OCI-LY3 (cell line): ENCODE measurements around the gene SFTA2.
A peak's percentile ranks its signal among the peaks of the same experiment; 100 is the strongest.
"Not testable (repeated sequence)": the region's sequence is repeated elsewhere in the genome, so short reads cannot be mapped to it uniquely, and the experiment has no call there.

ENCODE experiments used
- H2AFZ ChIP-seq: fragments of 200-600, 300-600 bp; shearing (Covaris generic); 2 replicates; pipeline ENCODE4 v1.6.0; 2014; ENCODE audit warnings: antibody characterized with exemption, low read depth, low read length
- H3K27ac ChIP-seq: fragments of 200-600, 300-600 bp; sonication (generic); 2 replicates; pipeline ENCODE4 v1.5.1; 2014; ENCODE audit warnings: mild to moderate bottlenecking, low read length, moderate library complexity, mixed read lengths
- H3K27me3 ChIP-seq: fragments of 200-600, 300-600 bp; sonication (generic); 2 replicates; pipeline ENCODE4 v1.6.1; 2014; ENCODE audit warnings: low read depth, low read length, mixed read lengths
- H3K36me3 ChIP-seq: fragments of 200-600, 300-600 bp; sonication (generic); replicated peaks from 2 replicates; pipeline ENCODE3; 2014; ENCODE audit warnings: low read depth, low read length, mixed read lengths
- H3K4me1 ChIP-seq: fragments of 300-600, 200-600 bp; sonication (generic); 2 replicates; pipeline ENCODE4 v1.6.1; 2014; ENCODE audit warnings: low read length, mixed read lengths
- H3K4me2 ChIP-seq: fragments of 200-600, 300-600 bp; sonication (generic); 2 replicates; pipeline ENCODE4 v1.6.1; 2014; ENCODE audit warnings: low read length, mixed read lengths
- H3K4me3 ChIP-seq: fragments of 300-600, 200-600 bp; sonication (generic); 2 replicates; pipeline ENCODE4 v1.5.1; 2014; ENCODE audit warnings: antibody characterized with exemption, mild to moderate bottlenecking, low read length, moderate library complexity
- H3K79me2 ChIP-seq: fragments of 300-600, 200-600 bp; shearing (Covaris generic); 2 replicates; pipeline ENCODE4 v1.6.1; 2014; ENCODE audit warnings: mild to moderate bottlenecking, low read length, mixed read lengths
- H3K9ac ChIP-seq: fragments of 300-600, 200-600 bp; shearing (Covaris generic); 2 replicates; pipeline ENCODE4 v1.6.0; 2014; ENCODE audit warnings: mild to moderate bottlenecking, low read length, moderate library complexity
- H3K9me3 ChIP-seq: fragments of 200-600, 300-600 bp; shearing (Covaris generic); 2 replicates; pipeline ENCODE4 v1.6.1; 2014; ENCODE audit warnings: low read length, mixed read lengths; ENCODE audit not compliant: insufficient read depth
- H4K20me1 ChIP-seq: fragments of 200-600, 300-600 bp; sonication (generic); 2 replicates; pipeline ENCODE4 v1.6.1; 2016; ENCODE audit warnings: low read length, mixed read lengths; ENCODE audit not compliant: insufficient read depth
- EZH2phosphoT487 ChIP-seq: fragments of 200-600 bp; shearing (Covaris generic); IDR thresholded peaks from 2 replicates; pipeline ENCODE4 v1.6.1; 2018; ENCODE audit warnings: antibody characterized with exemption, mixed run types, low read depth
- TF ChIP-seq, protein P1 (sequence below): fragments of 200-600, 300-600 bp; sonication (generic); IDR thresholded peaks from 2 replicates; pipeline ENCODE4 v1.5.1; 2014; ENCODE audit warnings: antibody characterized with exemption, low read length, low read depth

SFTA2 gene

DNA sequence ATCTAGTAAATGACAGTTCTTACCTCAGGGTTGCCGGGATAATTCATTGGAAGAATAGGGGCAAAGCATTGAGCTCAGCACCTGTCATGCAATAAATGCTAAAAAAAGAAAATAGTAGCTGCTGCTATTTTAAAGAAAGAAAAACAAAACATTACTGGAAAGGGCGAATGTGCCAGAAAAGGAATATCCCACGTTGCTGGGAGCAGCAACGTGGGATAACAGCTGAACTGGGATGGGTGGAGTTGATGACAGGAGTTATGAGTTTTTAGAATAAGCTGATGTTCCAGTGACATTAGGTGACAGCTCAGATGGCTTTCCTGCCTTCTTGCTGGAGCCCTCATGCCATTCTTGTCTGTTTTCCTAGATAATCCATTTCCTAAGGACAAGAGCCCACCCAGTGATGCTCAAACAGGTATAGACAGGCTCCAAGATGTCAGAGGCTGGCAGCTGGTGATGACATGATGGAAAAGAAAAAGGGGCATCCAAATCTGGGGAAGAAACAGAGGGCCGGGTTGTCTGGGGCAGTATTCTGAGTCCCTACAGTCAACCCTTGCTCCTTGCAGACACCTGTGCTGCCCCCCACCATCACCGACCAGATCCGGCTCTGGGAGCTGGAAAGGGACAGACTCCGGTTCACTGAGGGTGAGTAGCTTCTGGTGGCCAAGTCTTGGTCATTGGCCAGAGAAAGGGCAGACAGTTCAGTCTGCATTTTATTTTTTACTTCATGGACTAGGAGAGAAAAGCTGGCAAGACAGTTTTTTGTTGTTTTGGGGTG is 19.0 kb downstream of the SFTA2 start:
- H3K27me3 ChIP-seq: no peaks in the 10 kb centered on the region
- H3K79me2 ChIP-seq: peaks cover 16% of the 10 kb centered on the region
- H3K4me2 ChIP-seq: peak overlapping the region; percentile 100; the same call in 1 of the 2 replicates
- no peak overlapping the region for H3K9ac ChIP-seq
- peaks cover 18% of the 10 kb centered on the region for H3K4me1 ChIP-seq
- TF ChIP-seq, protein P1, sequence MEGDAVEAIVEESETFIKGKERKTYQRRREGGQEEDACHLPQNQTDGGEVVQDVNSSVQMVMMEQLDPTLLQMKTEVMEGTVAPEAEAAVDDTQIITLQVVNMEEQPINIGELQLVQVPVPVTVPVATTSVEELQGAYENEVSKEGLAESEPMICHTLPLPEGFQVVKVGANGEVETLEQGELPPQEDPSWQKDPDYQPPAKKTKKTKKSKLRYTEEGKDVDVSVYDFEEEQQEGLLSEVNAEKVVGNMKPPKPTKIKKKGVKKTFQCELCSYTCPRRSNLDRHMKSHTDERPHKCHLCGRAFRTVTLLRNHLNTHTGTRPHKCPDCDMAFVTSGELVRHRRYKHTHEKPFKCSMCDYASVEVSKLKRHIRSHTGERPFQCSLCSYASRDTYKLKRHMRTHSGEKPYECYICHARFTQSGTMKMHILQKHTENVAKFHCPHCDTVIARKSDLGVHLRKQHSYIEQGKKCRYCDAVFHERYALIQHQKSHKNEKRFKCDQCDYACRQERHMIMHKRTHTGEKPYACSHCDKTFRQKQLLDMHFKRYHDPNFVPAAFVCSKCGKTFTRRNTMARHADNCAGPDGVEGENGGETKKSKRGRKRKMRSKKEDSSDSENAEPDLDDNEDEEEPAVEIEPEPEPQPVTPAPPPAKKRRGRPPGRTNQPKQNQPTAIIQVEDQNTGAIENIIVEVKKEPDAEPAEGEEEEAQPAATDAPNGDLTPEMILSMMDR: no peak
- no peak for TF ChIP-seq EZH2phosphoT487
- H3K27ac ChIP-seq: no peak overlapping the region
- H3K36me3 ChIP-seq: no peaks in the 10 kb centered on the region
- no peaks in the 10 kb centered on the region for H3K9me3 ChIP-seq
- H4K20me1 ChIP-seq: no peaks in the 10 kb centered on the region
- H2AFZ ChIP-seq: no peak overlapping the region
- H3K4me3 ChIP-seq: no peak overlapping the region

DNA sequence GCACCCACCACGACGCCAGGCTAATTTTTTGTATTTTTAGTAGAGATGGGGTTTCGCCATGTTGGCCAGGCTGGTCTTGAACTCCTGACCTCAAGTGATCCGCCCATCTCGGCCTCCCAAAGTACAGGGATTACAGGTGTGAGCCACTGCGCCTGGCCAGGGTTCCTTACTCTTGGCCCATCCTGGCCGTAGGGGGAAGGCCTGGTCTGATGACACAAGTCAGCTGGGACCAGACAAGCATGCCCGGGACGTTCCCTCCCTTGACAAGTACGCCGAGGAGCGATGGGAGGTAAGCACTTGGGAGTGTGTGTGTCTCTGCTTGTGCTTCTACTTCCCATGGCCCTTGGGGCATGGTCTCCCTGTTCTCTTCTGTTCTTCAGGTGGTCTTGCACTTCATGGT is 21.5 kb downstream of the SFTA2 start:
- H3K36me3 ChIP-seq, H3K27me3 ChIP-seq, H3K27ac ChIP-seq, H3K4me3 ChIP-seq, H3K4me2 ChIP-seq, H3K9ac ChIP-seq, H3K9me3 ChIP-seq, H2AFZ ChIP-seq, H4K20me1 ChIP-seq: not testable (repeated sequence)
- Histone ChIP-seq H3K4me1 (peaks cover 18% of the 10 kb centered on the region), H3K79me2 (peaks cover 16% of the 10 kb centered on the region)

DNA sequence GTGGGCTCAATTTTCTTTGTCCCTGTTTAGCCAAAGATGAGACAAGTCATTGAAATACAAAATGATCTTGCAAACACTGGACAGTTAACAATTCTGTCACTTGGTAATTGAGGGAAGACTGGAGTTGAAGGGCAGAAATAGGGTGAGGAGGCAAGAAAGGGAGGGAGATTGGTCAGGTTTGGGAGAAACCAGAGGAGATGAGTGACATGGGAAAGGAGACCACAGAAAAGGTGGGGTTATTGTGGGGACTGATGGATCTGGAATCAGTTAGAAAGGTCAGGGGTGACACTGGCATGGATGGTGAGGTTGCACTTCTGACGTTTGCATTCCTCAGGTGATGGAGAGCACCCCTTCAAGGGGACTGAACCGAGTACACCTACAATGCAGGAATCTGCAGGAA is 23.3 kb downstream of the SFTA2 start:
- TF ChIP-seq, protein P1: no peak
- TF ChIP-seq EZH2phosphoT487: no peak
- no peak overlapping the region for H3K27ac ChIP-seq
- no peaks in the 10 kb centered on the region for H4K20me1 ChIP-seq
- H3K79me2 ChIP-seq: peaks cover 9% of the 10 kb centered on the region; the same call in 1 of the 2 replicates
- no peaks in the 10 kb centered on the region for H3K27me3 ChIP-seq
- peak overlapping the region; percentile 99 for H3K4me3 ChIP-seq
- H3K36me3 ChIP-seq: no peaks in the 10 kb centered on the region
- peaks cover 9% of the 10 kb centered on the region; the same call in 1 of the 2 replicates for H3K4me1 ChIP-seq
- no peaks in the 10 kb centered on the region for H3K9me3 ChIP-seq
- peak overlapping the region; percentile 96 for H3K4me2 ChIP-seq
- H2AFZ ChIP-seq: no peak overlapping the region
- H3K9ac ChIP-seq: peak overlapping the region; percentile 86

DNA sequence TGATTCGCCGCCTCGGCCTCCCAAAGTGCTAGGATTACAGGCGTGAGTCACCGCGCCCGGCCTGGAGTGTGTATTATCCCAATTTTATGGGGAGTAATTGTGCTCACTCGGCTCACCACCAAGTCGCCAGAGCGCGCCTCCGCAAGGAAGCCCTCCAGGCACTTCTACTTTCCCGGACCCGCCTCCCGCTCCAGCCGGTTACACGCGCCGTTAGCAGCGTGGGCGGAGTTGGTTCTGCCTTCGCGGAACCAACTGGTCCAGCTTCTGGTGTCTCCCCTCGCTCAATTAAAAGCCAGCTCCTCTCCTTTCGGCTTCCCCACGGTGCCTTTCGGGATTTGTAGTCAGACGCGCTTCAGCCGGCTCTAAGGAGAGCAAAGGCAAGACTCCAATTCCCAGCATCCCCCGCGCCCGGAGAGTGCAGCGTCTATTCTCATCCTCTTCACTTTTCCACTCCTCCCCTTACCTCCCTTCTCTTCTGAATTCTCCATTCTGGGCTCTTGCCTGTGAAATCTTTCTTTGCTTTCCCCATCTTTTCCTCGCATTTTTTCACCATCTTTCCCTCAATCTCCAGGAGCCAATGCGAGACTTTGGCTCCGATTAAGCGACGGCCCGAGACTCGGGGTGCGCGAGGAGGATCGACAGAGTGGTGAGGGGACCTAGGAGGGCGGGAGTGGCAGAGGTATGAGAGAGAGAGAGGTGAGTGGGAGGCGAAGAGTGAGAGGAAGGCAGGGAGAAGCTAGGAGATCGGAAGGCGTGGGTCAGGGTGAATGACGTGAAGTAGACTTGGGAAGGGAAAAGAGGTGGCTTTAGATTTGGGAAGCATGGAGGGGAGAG is 24.0 kb downstream of the SFTA2 start, which contains the start of gene GTF2H4:
TSS of gene GTF2H4 (plus strand) at position 450 of the 834 bp plus-strand sequence.
- Histone ChIP-seq H3K27ac (no peak within 1 kb of the TSS), H3K9ac (peak within 1 kb of the TSS; percentile 86)

DNA sequence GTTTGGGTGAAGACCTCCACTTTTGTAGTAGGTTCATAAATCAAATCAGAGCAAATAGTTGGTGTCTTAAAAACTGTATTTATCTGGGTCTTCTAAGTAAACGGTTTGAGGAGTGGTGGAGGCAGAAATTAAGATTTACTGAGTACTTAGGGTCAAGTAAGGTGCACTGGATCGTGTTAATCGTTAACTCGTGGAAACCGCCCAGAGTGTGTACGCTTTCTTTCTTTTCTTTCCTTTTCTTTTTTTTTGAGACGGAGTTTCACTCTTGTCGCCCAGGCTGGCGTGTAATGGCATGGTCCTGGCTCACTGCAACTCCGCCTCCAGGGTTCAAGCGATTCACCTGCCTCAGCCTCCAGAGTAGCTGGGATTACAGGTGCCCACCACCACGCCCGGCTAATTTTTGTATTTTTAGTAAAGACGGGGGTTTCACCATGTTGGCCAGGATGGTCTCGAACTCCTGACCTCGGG is 24.6 kb downstream of the SFTA2 start:
- peaks cover 12% of the 10 kb centered on the region for H3K4me1 ChIP-seq
- H3K9ac ChIP-seq: peak overlapping the region; percentile 59
- H3K4me3 ChIP-seq: peak overlapping the region; percentile 99
- not testable (repeated sequence) for H4K20me1 ChIP-seq, H3K36me3 ChIP-seq, H3K9me3 ChIP-seq, H3K27ac ChIP-seq, H3K27me3 ChIP-seq, H3K79me2 ChIP-seq
- peak overlapping the region; percentile 62 for H3K4me2 ChIP-seq
- peak overlapping the region; percentile 49; the same call in 1 of the 2 replicates for H2AFZ ChIP-seq

More for the DNA sequence above, 24.0 kb downstream of the SFTA2 start, which contains the start of gene GTF2H4:
- H3K4me3 ChIP-seq: peak within 1 kb of the TSS; percentile 99
- TF ChIP-seq, protein P1: no peak
- no peak for TF ChIP-seq EZH2phosphoT487
- H3K79me2 ChIP-seq: peaks cover 9% of the 10 kb centered on the region; the same call in 1 of the 2 replicates
- no peaks in the 10 kb centered on the region for H3K27me3 ChIP-seq
- no peaks in the 10 kb centered on the region for H4K20me1 ChIP-seq
- H3K4me2 ChIP-seq: peak within 1 kb of the TSS; percentile 96
- no peaks in the 10 kb centered on the region for H3K9me3 ChIP-seq
- peaks cover 7% of the 10 kb centered on the region for H3K4me1 ChIP-seq
- no peaks in the 10 kb centered on the region for H3K36me3 ChIP-seq
- peak within 1 kb of the TSS; percentile 92 for H2AFZ ChIP-seq
